VCaP (cell line): ENCODE measurements around the gene ITGA2.

Source experiments
- H3K27ac ChIP-seq: fragments of 450-650 bp; 2 replicates; pipeline ENCODE4 v1.5.1; 2017
- TF ChIP-seq, protein P1 (sequence below): fragments of 450-650 bp; conservative IDR thresholded peaks from 2 replicates; pipeline ENCODE4 v1.5.1; 2017; ENCODE audit warnings: mild to moderate bottlenecking, moderate library complexity

ITGA2 gene

DNA sequence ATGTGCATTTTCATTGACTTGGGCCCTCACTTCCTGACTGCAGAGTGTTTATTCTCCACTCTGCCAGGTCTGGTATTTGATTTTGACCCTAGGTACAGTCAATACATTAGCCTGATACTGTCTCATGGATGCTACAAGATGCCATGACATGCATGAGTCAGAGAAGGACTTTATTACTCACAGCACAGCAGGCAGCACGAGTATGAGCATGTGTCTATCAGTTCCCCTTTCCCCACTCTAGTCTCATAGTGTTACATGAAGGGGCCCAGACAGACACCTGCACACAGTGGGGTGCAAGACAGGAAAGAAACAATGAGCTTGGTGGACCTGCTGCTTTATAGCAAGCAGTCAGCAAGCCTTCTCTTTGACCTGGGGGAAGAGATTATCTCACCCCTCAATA lies 19.6 kb downstream of the ITGA2 start:
- TF ChIP-seq, protein P1, sequence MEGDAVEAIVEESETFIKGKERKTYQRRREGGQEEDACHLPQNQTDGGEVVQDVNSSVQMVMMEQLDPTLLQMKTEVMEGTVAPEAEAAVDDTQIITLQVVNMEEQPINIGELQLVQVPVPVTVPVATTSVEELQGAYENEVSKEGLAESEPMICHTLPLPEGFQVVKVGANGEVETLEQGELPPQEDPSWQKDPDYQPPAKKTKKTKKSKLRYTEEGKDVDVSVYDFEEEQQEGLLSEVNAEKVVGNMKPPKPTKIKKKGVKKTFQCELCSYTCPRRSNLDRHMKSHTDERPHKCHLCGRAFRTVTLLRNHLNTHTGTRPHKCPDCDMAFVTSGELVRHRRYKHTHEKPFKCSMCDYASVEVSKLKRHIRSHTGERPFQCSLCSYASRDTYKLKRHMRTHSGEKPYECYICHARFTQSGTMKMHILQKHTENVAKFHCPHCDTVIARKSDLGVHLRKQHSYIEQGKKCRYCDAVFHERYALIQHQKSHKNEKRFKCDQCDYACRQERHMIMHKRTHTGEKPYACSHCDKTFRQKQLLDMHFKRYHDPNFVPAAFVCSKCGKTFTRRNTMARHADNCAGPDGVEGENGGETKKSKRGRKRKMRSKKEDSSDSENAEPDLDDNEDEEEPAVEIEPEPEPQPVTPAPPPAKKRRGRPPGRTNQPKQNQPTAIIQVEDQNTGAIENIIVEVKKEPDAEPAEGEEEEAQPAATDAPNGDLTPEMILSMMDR, result no peak
- no peak overlapping the region for H3K27ac ChIP-seq

DNA sequence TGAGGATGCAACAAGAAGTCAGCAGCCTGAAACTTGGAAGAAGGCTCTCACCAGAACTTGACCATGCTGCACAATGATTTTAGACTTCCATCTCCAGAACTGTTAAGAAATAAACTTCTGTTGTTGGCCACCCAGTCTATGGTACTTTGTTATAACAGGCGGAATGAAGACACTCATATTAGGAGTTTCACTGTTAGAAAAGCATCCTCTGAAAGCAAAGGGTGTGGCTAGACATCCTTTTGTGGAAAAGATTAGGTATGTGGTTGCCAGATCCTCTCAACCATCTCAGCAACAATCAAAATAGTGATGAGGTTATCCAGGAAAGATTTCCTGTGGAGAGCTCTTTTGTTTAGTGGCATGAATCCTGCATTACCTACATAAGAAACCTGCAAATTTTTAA lies 20.7 kb downstream of the ITGA2 start:
- TF ChIP-seq, protein P1, result no peak
- H3K27ac ChIP-seq, result no peak overlapping the region

DNA sequence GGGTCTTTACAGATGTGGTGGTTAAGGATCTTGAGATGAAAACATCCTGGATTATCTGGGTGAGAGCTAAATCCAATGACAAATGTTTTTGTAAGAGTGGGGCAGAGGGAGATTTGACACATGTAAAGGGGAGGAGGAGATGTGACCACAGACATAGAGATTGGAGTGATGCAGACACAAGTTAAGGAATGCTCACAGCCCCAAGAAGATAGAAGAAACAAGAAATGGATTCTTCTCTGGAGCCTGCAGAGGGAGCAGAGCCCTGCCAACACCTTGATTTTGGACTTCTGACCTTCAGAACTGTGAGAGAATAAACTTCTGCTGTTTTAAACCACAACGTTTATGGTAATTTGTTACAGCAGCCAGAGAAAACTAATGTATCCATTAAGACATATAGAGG lies 21.7 kb downstream of the ITGA2 start:
- TF ChIP-seq, protein P1, result no peak
- no peak overlapping the region for H3K27ac ChIP-seq

DNA sequence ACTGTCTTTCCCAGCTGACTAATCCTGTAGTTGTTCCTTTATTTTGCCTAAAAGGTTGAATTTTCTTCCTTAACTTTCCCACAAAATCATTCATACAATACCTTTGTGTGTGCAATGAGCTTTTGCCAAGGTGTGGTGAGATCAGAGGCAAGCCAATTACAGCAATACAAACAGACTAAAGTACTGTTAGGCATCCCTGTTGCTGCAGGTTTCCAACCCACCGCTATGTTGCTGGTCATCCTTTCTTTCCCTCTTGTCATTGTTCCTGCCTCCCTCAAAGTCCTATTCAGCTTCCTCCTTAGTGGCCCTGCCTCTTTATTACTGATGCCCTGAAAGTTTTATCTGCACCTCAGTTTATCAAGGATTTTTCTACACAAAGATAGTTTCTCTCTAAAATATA lies 22.1 kb downstream of the ITGA2 start:
- TF ChIP-seq, protein P1, result no peak
- H3K27ac ChIP-seq, result no peak overlapping the region

DNA sequence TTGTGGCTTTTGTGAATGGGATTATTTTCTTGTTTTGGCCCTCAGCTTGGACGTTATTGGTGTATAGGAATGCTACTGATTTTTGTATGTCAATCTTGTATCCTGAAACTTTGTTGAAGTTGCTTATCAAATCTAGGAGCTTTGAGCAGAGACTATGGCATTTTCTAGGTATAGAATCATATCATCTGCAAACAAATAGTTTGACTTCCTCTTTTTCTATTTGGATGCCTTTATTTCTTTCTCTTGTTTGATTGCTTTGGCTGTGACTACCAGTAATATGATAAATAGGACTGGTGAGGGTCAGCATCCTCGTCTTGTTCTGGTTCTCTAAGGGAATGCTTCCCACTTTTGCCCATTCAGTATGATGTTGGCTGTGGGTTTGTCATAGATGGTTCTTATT lies 24.7 kb downstream of the ITGA2 start:
- no peak overlapping the region for H3K27ac ChIP-seq
- TF ChIP-seq, protein P1, result no peak

DNA sequence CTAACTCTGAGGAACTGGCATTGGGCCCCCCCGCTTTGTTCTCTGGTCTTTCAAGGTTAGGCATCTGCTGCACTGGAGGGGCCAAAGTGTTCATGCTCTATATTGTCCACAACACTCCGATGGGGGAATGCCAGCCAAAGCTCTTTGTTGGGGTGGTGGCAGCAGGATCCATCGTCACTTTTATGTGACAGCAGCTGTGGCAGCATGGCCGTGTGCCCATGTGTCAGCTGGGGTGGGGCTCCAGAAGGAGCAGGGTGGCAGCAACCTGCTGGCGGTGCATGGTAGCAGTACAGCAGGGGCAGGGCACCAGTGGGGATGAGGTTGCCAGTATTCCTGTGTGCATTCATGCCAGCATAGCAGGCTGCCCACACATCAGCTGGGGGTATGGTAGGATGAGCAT lies 28.2 kb downstream of the ITGA2 start:
- TF ChIP-seq, protein P1, result no peak
- no peak overlapping the region for H3K27ac ChIP-seq

DNA sequence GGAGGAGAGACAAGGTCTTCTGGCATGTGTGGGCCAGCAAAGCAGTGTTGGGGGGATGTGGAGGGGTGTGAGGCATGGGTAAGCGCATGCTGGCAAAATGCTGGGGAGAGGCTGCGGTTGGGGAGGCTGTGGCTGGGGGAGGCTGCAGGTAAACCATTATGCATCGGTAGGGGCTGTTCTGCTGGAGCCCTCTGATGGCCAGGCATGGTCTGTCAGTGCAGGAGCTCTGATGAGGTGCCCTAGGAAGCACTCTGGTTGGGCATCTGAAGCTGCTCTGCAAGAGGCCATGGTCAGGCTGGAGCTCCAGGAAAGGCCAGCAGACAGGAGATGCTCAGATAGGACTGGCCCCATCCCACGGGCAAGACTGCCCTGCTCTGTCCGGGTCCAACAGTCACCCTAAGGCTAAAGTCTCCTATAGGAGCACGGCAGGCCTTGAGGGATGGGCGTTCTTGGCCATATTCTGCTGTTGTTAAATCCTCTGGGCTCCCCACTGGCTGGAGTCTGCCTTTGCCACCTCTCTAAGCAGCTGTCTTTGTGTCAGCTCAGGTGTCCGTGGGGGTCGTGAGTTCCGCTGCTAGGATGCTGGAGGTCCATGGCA lies 28.7 kb downstream of the ITGA2 start:
- TF ChIP-seq, protein P1, result no peak
- no peak overlapping the region for H3K27ac ChIP-seq
